HEK293 (cell line): ENCODE results near the gene METTL16.

Experiments used
- BCL11A ChIP-seq: fragments of 450-650 bp; formaldehyde crosslinking; IDR thresholded peaks from 2 replicates; pipeline ENCODE4 v1.5.1; 2016; ENCODE audit warnings: low read depth, missing biosample characterization, missing genetic modification characterization
- BCL11B ChIP-seq: fragments of 450-650 bp; formaldehyde crosslinking; IDR thresholded peaks from 2 replicates; pipeline ENCODE4 v1.5.1; 2016; ENCODE audit warnings: low read depth, missing biosample characterization, missing genetic modification characterization
- OVOL3 ChIP-seq: fragments of 450-650 bp; formaldehyde crosslinking; IDR thresholded peaks from 2 replicates; pipeline ENCODE4 v1.5.1; 2016; ENCODE audit warnings: missing biosample characterization, missing genetic modification characterization
- SP2 ChIP-seq: fragments of 450-650 bp; formaldehyde crosslinking; IDR thresholded peaks from 2 replicates; pipeline ENCODE4 v1.5.1; 2016; ENCODE audit warnings: missing biosample characterization, missing genetic modification characterization
- SP7 ChIP-seq: fragments of 450-650 bp; formaldehyde crosslinking; IDR thresholded peaks from 2 replicates; pipeline ENCODE4 v1.5.1; 2016; ENCODE audit warnings: missing biosample characterization, missing genetic modification characterization
- TRIM28 ChIP-seq: IDR thresholded peaks from 2 replicates; pipeline ENCODE4 v1.6.1; 2011; ENCODE audit warnings: low read length, control low read depth, borderline replicate concordance
- WT1 ChIP-seq: fragments of 450-650 bp; formaldehyde crosslinking; IDR thresholded peaks from 2 replicates; pipeline ENCODE4 v1.5.1; 2016; ENCODE audit warnings: missing biosample characterization, missing genetic modification characterization
- ZFP37 ChIP-seq: fragments of 450-650 bp; formaldehyde crosslinking; IDR thresholded peaks from 2 replicates; pipeline ENCODE4 v1.5.1; 2016; ENCODE audit warnings: missing biosample characterization, missing genetic modification characterization
- ZNF132 ChIP-seq: fragments of 450-650 bp; formaldehyde crosslinking; IDR thresholded peaks from 2 replicates; pipeline ENCODE4 v1.5.1; 2017; ENCODE audit warnings: missing biosample characterization, missing genetic modification characterization, borderline replicate concordance
- ZNF146 ChIP-seq: fragments of 450-650 bp; formaldehyde crosslinking; IDR thresholded peaks from 2 replicates; pipeline ENCODE4 v1.5.1; 2016; ENCODE audit warnings: missing biosample characterization, missing genetic modification characterization
- ZNF155 ChIP-seq: fragments of 450-650 bp; formaldehyde crosslinking; IDR thresholded peaks from 2 replicates; pipeline ENCODE4 v1.5.1; 2016; ENCODE audit warnings: missing biosample characterization, missing genetic modification characterization
- ZNF174 ChIP-seq: fragments of 450-650 bp; formaldehyde crosslinking; IDR thresholded peaks from 2 replicates; pipeline ENCODE4 v1.5.0; 2017; ENCODE audit warnings: missing biosample characterization, mild to moderate bottlenecking, missing genetic modification characterization
- ZNF184 ChIP-seq: fragments of 450-650 bp; IDR thresholded peaks from 2 replicates; pipeline ENCODE4 v1.5.1; 2018; ENCODE audit warnings: missing biosample characterization, mild to moderate bottlenecking, missing genetic modification characterization
- ZNF248 ChIP-seq: fragments of 450-650 bp; formaldehyde crosslinking; IDR thresholded peaks from 2 replicates; pipeline ENCODE4 v1.5.1; 2017; ENCODE audit warnings: missing biosample characterization, missing genetic modification characterization
- ZNF266 ChIP-seq: fragments of 450-650 bp; formaldehyde crosslinking; IDR thresholded peaks from 2 replicates; pipeline ENCODE4 v1.5.1; 2016; ENCODE audit warnings: missing biosample characterization, missing genetic modification characterization, low read depth
- ZNF292 ChIP-seq: fragments of 450-650 bp; formaldehyde crosslinking; IDR thresholded peaks from 2 replicates; pipeline ENCODE4 v1.5.1; 2016; ENCODE audit warnings: low read depth, missing biosample characterization, missing genetic modification characterization, borderline replicate concordance
- ZNF324 ChIP-seq: fragments of 450-650 bp; formaldehyde crosslinking; IDR thresholded peaks from 2 replicates; pipeline ENCODE4 v1.5.1; 2016; ENCODE audit warnings: missing biosample characterization, missing genetic modification characterization
- ZNF350 ChIP-seq: fragments of 450-650 bp; formaldehyde crosslinking; IDR thresholded peaks from 2 replicates; pipeline ENCODE4 v1.5.0; 2017; ENCODE audit warnings: missing biosample characterization, mild to moderate bottlenecking, missing genetic modification characterization
- ZNF354C ChIP-seq: fragments of 450-650 bp; formaldehyde crosslinking; IDR thresholded peaks from 2 replicates; pipeline ENCODE4 v1.5.1; 2016; ENCODE audit warnings: missing biosample characterization, missing genetic modification characterization, low read depth, borderline replicate concordance
- ZNF37A ChIP-seq: fragments of 450-650 bp; IDR thresholded peaks from 2 replicates; pipeline ENCODE4 v1.5.1; 2018; ENCODE audit warnings: missing biosample characterization, missing genetic modification characterization
- ZNF423 ChIP-seq: fragments of 450-650 bp; formaldehyde crosslinking; IDR thresholded peaks from 2 replicates; pipeline ENCODE4 v1.5.1; 2016; ENCODE audit warnings: missing biosample characterization, missing genetic modification characterization
- ZNF510 ChIP-seq: fragments of 450-650 bp; formaldehyde crosslinking; IDR thresholded peaks from 2 replicates; pipeline ENCODE4 v1.5.1; 2018; ENCODE audit warnings: mild to moderate bottlenecking, missing genetic modification characterization, missing biosample characterization; ENCODE audit not compliant: insufficient replicate concordance
- ZNF521 ChIP-seq: fragments of 450-650 bp; formaldehyde crosslinking; IDR thresholded peaks from 2 replicates; pipeline ENCODE4 v1.5.1; 2017; ENCODE audit warnings: missing biosample characterization, mild to moderate bottlenecking, missing genetic modification characterization
- ZNF548 ChIP-seq: fragments of 450-650 bp; formaldehyde crosslinking; IDR thresholded peaks from 2 replicates; pipeline ENCODE4 v1.5.1; 2016; ENCODE audit warnings: missing biosample characterization, missing genetic modification characterization
- ZNF560 ChIP-seq: fragments of 450-650 bp; formaldehyde crosslinking; IDR thresholded peaks from 2 replicates; pipeline ENCODE4 v1.5.1; 2017; ENCODE audit warnings: missing biosample characterization, missing genetic modification characterization, borderline replicate concordance
- ZNF585B ChIP-seq: fragments of 450-650 bp; formaldehyde crosslinking; IDR thresholded peaks from 2 replicates; pipeline ENCODE4 v1.5.1; 2016; ENCODE audit warnings: missing biosample characterization, missing genetic modification characterization
- ZNF654 ChIP-seq: fragments of 450-650 bp; formaldehyde crosslinking; IDR thresholded peaks from 2 replicates; pipeline ENCODE4 v1.5.1; 2016; ENCODE audit warnings: low read depth, missing biosample characterization, missing genetic modification characterization
- ZNF664 ChIP-seq: fragments of 450-650 bp; formaldehyde crosslinking; IDR thresholded peaks from 2 replicates; pipeline ENCODE4 v1.5.1; 2016; ENCODE audit warnings: missing biosample characterization, missing genetic modification characterization
- ZNF707 ChIP-seq: fragments of 450-650 bp; formaldehyde crosslinking; IDR thresholded peaks from 2 replicates; pipeline ENCODE4 v1.5.1; 2016; ENCODE audit warnings: missing biosample characterization, missing genetic modification characterization
- ZNF768 ChIP-seq: fragments of 450-650 bp; formaldehyde crosslinking; IDR thresholded peaks from 2 replicates; pipeline ENCODE4 v1.5.1; 2018; ENCODE audit warnings: missing biosample characterization, mild to moderate bottlenecking, missing genetic modification characterization
- ZNF792 ChIP-seq: fragments of 450-650 bp; formaldehyde crosslinking; IDR thresholded peaks from 2 replicates; pipeline ENCODE4 v1.5.1; 2016; ENCODE audit warnings: missing biosample characterization, missing genetic modification characterization
- ZNF843 ChIP-seq: fragments of 450-650 bp; formaldehyde crosslinking; IDR thresholded peaks from 2 replicates; pipeline ENCODE4 v1.5.1; 2016; ENCODE audit warnings: missing biosample characterization, missing genetic modification characterization
- TF ChIP-seq, protein P1 (sequence below): fragments of 450-650 bp; formaldehyde crosslinking; IDR thresholded peaks from 2 replicates; pipeline ENCODE4 v1.5.1; 2016; ENCODE audit warnings: missing biosample characterization, missing genetic modification characterization
- TF ChIP-seq, protein P2 (sequence below): sonication (generic); formaldehyde crosslinking; IDR thresholded peaks from 2 replicates; pipeline ENCODE4 v1.8.1; 2022; ENCODE audit warnings: mild to moderate bottlenecking, moderate library complexity, missing genetic modification reagents
- TF ChIP-seq, protein P3 (sequence below): fragments of 450-650 bp; formaldehyde crosslinking; IDR thresholded peaks from 2 replicates; pipeline ENCODE4 v1.5.1; 2016; ENCODE audit warnings: missing biosample characterization, missing genetic modification characterization
- TF ChIP-seq, protein P4 (sequence below): fragments of 450-650 bp; formaldehyde crosslinking; IDR thresholded peaks from 2 replicates; pipeline ENCODE4 v1.5.1; 2016; ENCODE audit warnings: missing biosample characterization, missing genetic modification characterization
- TF ChIP-seq, protein P5 (sequence below): fragments of 450-650 bp; formaldehyde crosslinking; IDR thresholded peaks from 2 replicates; pipeline ENCODE4 v1.5.1; 2016; ENCODE audit warnings: missing biosample characterization, missing genetic modification characterization

The METTL16 gene

DNA sequence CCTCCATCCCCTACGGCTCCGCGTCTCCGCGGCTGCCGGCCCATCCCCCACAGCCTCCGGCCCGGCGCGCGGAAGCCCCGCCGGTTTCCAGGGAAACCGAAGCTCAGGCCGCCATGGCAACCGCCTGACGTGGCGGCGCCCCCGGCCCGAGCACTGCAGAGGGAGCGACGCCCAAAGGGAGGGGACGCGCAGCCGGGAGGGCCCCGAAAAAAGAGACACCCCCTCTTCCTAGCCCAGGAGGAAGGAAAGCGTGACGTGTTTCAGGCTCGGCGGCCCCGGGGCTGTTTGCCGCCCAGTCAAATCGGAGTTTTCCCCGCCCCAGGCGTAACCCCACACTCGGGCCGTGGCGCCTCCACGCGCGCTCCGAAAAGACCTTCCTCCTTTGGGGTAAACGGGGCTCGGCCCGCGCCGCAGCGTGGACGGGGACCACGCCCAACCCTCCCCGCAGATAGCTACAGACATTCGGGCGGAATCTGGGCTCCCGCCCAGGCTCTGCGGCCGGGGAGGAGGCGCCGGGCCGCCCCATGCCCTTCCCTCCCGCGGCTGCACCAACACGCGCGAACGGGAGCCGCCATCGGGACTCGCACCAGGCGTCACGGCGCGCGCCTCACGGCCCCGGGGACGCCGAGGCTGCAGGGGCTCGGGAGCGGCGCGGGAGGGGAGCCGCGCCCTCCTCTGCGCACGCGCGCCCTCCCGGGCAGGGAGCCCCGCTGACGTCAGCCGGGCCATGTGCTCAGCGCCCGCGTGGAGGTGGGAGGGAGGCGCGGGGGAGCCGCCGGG lies 118.3 kb downstream of the METTL16 start (continued):
- TF ChIP-seq ZNF521 (tag by site-specific recombination) (no peak), ZNF324 (tag by site-specific recombination) (peak; percentile 71; the same call in 1 of the 2 replicates), ZNF843 (tag by site-specific recombination) (peak; percentile 72), SP7 (tag by site-specific recombination) (peak; percentile 64), ZNF174 (tag by site-specific recombination) (no peak), ZNF184 (tag by site-specific recombination) (no peak), ZNF155 (tag by site-specific recombination) (no peak), ZNF768 (tag by site-specific recombination) (no peak), ZNF37A (tag by site-specific recombination) (no peak), BCL11A (tag by site-specific recombination) (no peak), ZFP37 (tag by site-specific recombination) (0 out of 2 replicates have a peak, but pooled peaks have one; percentile 39), ZNF585B (no peak), ZNF792 (tag by site-specific recombination) (no peak), ZNF560 (tag by site-specific recombination) (no peak), ZNF248 (tag by site-specific recombination) (no peak), ZNF510 (tag by site-specific recombination) (no peak), SP2 (tag by site-specific recombination) (peak; percentile 34), BCL11B (tag by site-specific recombination) (no peak; the same call in 1 of the 2 replicates), ZNF664 (no peak), TRIM28 (no peak), ZNF146 (tag by site-specific recombination) (peak; percentile 28; the same call in 1 of the 2 replicates), ZNF292 (tag by site-specific recombination) (no peak), ZNF132 (no peak), ZNF654 (no peak), ZNF423 (tag by site-specific recombination) (no peak), ZNF354C (no peak), ZNF707 (tag by site-specific recombination) (no peak), ZNF548 (no peak), ZNF266 (no peak), ZNF350 (no peak), OVOL3 (tag by site-specific recombination) (no peak), WT1 (tag by site-specific recombination) (peak; percentile 74; the same call in 1 of the 2 replicates)
- TF ChIP-seq, protein P1, sequence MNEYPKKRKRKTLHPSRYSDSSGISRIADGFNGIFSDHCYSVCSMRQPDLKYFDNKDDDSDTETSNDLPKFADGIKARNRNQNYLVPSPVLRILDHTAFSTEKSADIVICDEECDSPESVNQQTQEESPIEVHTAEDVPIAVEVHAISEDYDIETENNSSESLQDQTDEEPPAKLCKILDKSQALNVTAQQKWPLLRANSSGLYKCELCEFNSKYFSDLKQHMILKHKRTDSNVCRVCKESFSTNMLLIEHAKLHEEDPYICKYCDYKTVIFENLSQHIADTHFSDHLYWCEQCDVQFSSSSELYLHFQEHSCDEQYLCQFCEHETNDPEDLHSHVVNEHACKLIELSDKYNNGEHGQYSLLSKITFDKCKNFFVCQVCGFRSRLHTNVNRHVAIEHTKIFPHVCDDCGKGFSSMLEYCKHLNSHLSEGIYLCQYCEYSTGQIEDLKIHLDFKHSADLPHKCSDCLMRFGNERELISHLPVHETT: peak; percentile 55; the same call in 1 of the 2 replicates
- TF ChIP-seq, protein P2, sequence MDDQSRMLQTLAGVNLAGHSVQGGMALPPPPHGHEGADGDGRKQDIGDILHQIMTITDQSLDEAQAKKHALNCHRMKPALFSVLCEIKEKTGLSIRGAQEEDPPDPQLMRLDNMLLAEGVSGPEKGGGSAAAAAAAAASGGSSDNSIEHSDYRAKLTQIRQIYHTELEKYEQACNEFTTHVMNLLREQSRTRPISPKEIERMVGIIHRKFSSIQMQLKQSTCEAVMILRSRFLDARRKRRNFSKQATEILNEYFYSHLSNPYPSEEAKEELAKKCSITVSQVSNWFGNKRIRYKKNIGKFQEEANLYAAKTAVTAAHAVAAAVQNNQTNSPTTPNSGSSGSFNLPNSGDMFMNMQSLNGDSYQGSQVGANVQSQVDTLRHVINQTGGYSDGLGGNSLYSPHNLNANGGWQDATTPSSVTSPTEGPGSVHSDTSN: peak; percentile 33; the same call in 1 of the 2 replicates
- TF ChIP-seq, protein P3, sequence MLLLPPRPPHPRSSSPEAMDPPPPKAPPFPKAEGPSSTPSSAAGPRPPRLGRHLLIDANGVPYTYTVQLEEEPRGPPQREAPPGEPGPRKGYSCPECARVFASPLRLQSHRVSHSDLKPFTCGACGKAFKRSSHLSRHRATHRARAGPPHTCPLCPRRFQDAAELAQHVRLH (tag by site-specific recombination): peak; percentile 49; the same call in 1 of the 2 replicates
- TF ChIP-seq, protein P4, sequence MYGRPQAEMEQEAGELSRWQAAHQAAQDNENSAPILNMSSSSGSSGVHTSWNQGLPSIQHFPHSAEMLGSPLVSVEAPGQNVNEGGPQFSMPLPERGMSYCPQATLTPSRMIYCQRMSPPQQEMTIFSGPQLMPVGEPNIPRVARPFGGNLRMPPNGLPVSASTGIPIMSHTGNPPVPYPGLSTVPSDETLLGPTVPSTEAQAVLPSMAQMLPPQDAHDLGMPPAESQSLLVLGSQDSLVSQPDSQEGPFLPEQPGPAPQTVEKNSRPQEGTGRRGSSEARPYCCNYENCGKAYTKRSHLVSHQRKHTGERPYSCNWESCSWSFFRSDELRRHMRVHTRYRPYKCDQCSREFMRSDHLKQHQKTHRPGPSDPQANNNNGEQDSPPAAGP (tag by site-specific recombination): peak; percentile 95
- TF ChIP-seq, protein P5, sequence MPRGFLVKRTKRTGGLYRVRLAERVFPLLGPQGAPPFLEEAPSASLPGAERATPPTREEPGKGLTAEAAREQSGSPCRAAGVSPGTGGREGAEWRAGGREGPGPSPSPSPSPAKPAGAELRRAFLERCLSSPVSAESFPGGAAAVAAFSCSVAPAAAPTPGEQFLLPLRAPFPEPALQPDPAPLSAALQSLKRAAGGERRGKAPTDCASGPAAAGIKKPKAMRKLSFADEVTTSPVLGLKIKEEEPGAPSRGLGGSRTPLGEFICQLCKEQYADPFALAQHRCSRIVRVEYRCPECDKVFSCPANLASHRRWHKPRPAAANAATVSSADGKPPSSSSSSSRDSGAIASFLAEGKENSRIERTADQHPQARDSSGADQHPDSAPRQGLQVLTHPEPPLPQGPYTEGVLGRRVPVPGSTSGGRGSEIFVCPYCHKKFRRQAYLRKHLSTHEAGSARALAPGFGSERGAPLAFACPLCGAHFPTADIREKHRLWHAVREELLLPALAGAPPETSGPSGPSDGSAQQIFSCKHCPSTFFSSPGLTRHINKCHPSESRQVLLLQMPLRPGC (tag by site-specific recombination): peak; percentile 72; the same call in 1 of the 2 replicates
